Esophagus muscularis mucosa (tissue), 4 donors: ENCODE measurements around the gene BFSP1. TPM values are rescaled to one million over a fixed set of nuclear protein-coding genes. Genes with fewer than 3 reads are reported as not detected.
A peak's percentile ranks its signal among the peaks of the same experiment; 100 is the strongest.

ENCODE experiments used
- DNase-seq: peaks from one replicate; pipeline ENCODE4 v3.0.0-alpha.2; 2017; ENCODE audit errors: extremely low spot score
- H3K27ac ChIP-seq, 4 donors: fragments of 200-600 bp; sonication (generic); replicated peaks in 1 of 4; 1 replicate in 3 of 4; 2 replicates in 1 of 4; pipeline ENCODE4 v1.5.1; 2016 to 2019; ENCODE audit warnings: mild to moderate bottlenecking in 1 of 4
- H3K27me3 ChIP-seq, 4 donors: fragments of 200-600 bp; sonication (generic); one replicate each; pipeline versions ENCODE4 v1.5.1 to v1.6.0; 2016 to 2019
- H3K36me3 ChIP-seq, 4 donors: fragments of 200-600 bp; sonication (generic); one replicate each; pipeline ENCODE4 v1.5.1; 2016 to 2019
- H3K4me1 ChIP-seq, 4 donors: fragments of 200-600 bp; sonication (generic); one replicate each; pipeline ENCODE4 v1.5.1; 2016 to 2019
- H3K4me3 ChIP-seq, 4 donors: fragments of 200-600 bp; sonication (generic); 1 replicate in 2 of 4; 2 replicates in 2 of 4; pipeline ENCODE4 v1.5.1; 2016 to 2019; ENCODE audit warnings: mild to moderate bottlenecking in 4 of 4, moderate library complexity in 1 of 4
- H3K9me3 ChIP-seq, 4 donors: fragments of 200-600 bp; sonication (generic); 1 replicate in 3 of 4; 2 replicates in 1 of 4; pipeline ENCODE4 v1.5.1; 2016 to 2019
- CTCF ChIP-seq, 3 experiments: fragments of 200-600 bp in 2 of 3; fragments of 450-650 bp in 1 of 3; sonication (generic) in 2 of 3; IDR thresholded peaks; one replicate each; pipeline ENCODE4 v1.5.1; 2017 to 2019; ENCODE audit warnings: antibody characterized with exemption in 3 of 3, mild to moderate bottlenecking in 2 of 3, moderate library complexity in 1 of 3
- EP300 ChIP-seq: sonication (generic); formaldehyde crosslinking; IDR thresholded peaks from one replicate; pipeline ENCODE4 v1.6.1; 2017; ENCODE audit warnings: antibody characterized with exemption
- POLR2A ChIP-seq: fragments of 450-650 bp; IDR thresholded peaks from one replicate; pipeline ENCODE4 v1.6.1; 2017; ENCODE audit warnings: antibody characterized with exemption, moderate library complexity, mild to moderate bottlenecking, low read depth
- POLR2AphosphoS5 ChIP-seq, 2 donors: sonication (generic); formaldehyde crosslinking; IDR thresholded peaks; one replicate each; pipeline ENCODE4 v1.6.1; 2017; ENCODE audit warnings: antibody characterized with exemption in 2 of 2
- WGBS: methylation state at CpG from one replicate; pipeline ENCODE4 v1.1.5; 2018; 5-methylcytosine and 5-hydroxymethylcytosine counted together
- intact Hi-C: fragments of 100-400 bp; cut with DNase I; formaldehyde crosslinking; loops from one replicate; pipeline ENCODE4 v1.15.1; 2023
- total RNA-seq, 4 donors: library from RNA; depleted of rRNA; stranded (reverse); fragments of >200 nt; gene quantifications; one replicate each; pipeline versions ENCODE4 v1.1.0 to v1.2.1, GENCODE V29; 2016

BFSP1 gene
- total RNA-seq, 4 donors from 2014 or later = 2.7 to 7.3 (median 6.4) TPM

GRCh38 chr20:17473659-17474058, 57.5 kb downstream of the BFSP1 start:
- no peaks in the 10 kb centered on the region for H3K27me3 ChIP-seq
- no peaks in the 10 kb centered on the region for H3K4me1 ChIP-seq
- no peak overlapping the region for H3K4me3 ChIP-seq
- WGBS = 66% methylated on average over 6 of the region's 6 CpGs
- TF ChIP-seq CTCF (IDR thresholded peaks at IDR 0.05) (no peak), POLR2AphosphoS5 (IDR thresholded peaks at IDR 0.05) (no peak), EP300 (no peak), POLR2A (no peak)
- no peaks in the 10 kb centered on the region for H3K9me3 ChIP-seq
- peak; percentile 37 for DNase-seq
- H3K27ac ChIP-seq = no peak overlapping the region
- H3K36me3 ChIP-seq = no peaks in the 10 kb centered on the region
- intact Hi-C loops = no loop called here

GRCh38 chr20:17471606-17472187, 59.5 kb downstream of the BFSP1 start:
- Histone ChIP-seq H3K27me3 (no peaks in the 10 kb centered on the region), H3K9me3 (no peaks in the 10 kb centered on the region), H3K4me3 (no peak overlapping the region), H3K27ac (no peak overlapping the region), H3K36me3 (no peaks in the 10 kb centered on the region), H3K4me1 (no peaks in the 10 kb centered on the region)
- TF ChIP-seq CTCF (IDR thresholded peaks at IDR 0.05) = no peak
- no peak for TF ChIP-seq EP300
- no peak for TF ChIP-seq POLR2A
- no peak for TF ChIP-seq POLR2AphosphoS5 (IDR thresholded peaks at IDR 0.05)
- intact Hi-C loops = no loop called here
- DNase-seq = peak; percentile 72
- 63% methylated on average over 3 of the region's 10 CpGs for WGBS

- no peak for DNase-seq
- WGBS = 90% methylated on average over 9 of the region's 9 CpGs
- Histone ChIP-seq H3K4me1 (no peaks in the 10 kb centered on the region), H3K4me3 (no peak overlapping the region), H3K27me3 (no peaks in the 10 kb centered on the region), H3K27ac (no peak overlapping the region), H3K9me3 (no peaks in the 10 kb centered on the region), H3K36me3 (no peaks in the 10 kb centered on the region)
- TF ChIP-seq POLR2A = no peak
- TF ChIP-seq EP300 = no peak
- no peak for TF ChIP-seq POLR2AphosphoS5 (IDR thresholded peaks at IDR 0.05)
- no peak for TF ChIP-seq CTCF (IDR thresholded peaks at IDR 0.05)
- intact Hi-C loops = no loop called here
Observed at GRCh38 chr20:17470973-17471372, 60.2 kb downstream of the BFSP1 start.

GRCh38 chr20:17470521-17470920, 60.7 kb downstream of the BFSP1 start:
- Histone ChIP-seq H3K9me3 (no peaks in the 10 kb centered on the region), H3K27ac (no peak overlapping the region), H3K36me3 (no peaks in the 10 kb centered on the region), H3K27me3 (no peaks in the 10 kb centered on the region), H3K4me3 (no peak overlapping the region), H3K4me1 (no peaks in the 10 kb centered on the region)
- TF ChIP-seq POLR2AphosphoS5 (IDR thresholded peaks at IDR 0.05) (no peak), EP300 (no peak), POLR2A (no peak), CTCF (IDR thresholded peaks at IDR 0.05) (no peak)
- intact Hi-C loops = no loop called here
- DNase-seq = peak; percentile 90
- WGBS = 86% methylated on average over 5 of the region's 5 CpGs
